DOHH2 (cell line): ENCODE measurements around the gene CD70.

Experiments
- EZH2phosphoT487 ChIP-seq: fragments of 200-600 bp; sonication (generic); IDR thresholded peaks from 2 replicates; pipeline ENCODE4 v1.6.1; 2017; ENCODE audit warnings: borderline replicate concordance, mild to moderate bottlenecking, antibody characterized with exemption, low read length, moderate library complexity, mixed read lengths
- TF ChIP-seq, protein P1 (sequence below): fragments of 200-600 bp; sonication (generic); IDR thresholded peaks from one replicate; pipeline ENCODE4 v1.5.1; 2014; ENCODE audit warnings: antibody characterized with exemption, mild to moderate bottlenecking, low read depth, low read length; ENCODE audit not compliant: poor library complexity, severe bottlenecking

DNA sequence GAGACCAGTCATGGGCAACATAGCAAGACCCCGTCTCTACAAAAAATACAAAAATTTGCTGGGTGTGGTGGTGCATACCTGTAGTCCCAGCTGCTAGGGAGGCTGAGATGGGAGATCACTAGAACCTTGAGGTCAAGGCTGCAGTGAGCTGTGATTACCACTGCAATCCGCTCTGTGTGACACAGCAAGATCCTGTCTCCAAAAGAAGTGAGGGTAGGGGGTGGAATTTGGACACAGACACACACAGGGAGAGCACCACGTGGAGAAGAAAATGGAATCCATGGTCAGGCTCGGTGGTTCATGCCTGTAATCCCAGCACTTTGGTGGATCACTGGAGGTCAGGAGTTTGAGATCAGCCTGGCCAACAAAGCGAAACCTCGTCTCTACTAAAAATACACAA lies 51.4 kb downstream of the CD70 start:
- TF ChIP-seq, protein P1, sequence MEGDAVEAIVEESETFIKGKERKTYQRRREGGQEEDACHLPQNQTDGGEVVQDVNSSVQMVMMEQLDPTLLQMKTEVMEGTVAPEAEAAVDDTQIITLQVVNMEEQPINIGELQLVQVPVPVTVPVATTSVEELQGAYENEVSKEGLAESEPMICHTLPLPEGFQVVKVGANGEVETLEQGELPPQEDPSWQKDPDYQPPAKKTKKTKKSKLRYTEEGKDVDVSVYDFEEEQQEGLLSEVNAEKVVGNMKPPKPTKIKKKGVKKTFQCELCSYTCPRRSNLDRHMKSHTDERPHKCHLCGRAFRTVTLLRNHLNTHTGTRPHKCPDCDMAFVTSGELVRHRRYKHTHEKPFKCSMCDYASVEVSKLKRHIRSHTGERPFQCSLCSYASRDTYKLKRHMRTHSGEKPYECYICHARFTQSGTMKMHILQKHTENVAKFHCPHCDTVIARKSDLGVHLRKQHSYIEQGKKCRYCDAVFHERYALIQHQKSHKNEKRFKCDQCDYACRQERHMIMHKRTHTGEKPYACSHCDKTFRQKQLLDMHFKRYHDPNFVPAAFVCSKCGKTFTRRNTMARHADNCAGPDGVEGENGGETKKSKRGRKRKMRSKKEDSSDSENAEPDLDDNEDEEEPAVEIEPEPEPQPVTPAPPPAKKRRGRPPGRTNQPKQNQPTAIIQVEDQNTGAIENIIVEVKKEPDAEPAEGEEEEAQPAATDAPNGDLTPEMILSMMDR, result no peak
- TF ChIP-seq EZH2phosphoT487, result no peak
